NCI-H2081 (cell line): Measurements from ENCODE around the gene CROCC2.

ENCODE experiments used
- DNase-seq, 2 experiments: peaks; one replicate each; lab custom pipeline; 2025; lab: John Stamatoyannopoulos, UW

Gene CROCC2

DNA sequence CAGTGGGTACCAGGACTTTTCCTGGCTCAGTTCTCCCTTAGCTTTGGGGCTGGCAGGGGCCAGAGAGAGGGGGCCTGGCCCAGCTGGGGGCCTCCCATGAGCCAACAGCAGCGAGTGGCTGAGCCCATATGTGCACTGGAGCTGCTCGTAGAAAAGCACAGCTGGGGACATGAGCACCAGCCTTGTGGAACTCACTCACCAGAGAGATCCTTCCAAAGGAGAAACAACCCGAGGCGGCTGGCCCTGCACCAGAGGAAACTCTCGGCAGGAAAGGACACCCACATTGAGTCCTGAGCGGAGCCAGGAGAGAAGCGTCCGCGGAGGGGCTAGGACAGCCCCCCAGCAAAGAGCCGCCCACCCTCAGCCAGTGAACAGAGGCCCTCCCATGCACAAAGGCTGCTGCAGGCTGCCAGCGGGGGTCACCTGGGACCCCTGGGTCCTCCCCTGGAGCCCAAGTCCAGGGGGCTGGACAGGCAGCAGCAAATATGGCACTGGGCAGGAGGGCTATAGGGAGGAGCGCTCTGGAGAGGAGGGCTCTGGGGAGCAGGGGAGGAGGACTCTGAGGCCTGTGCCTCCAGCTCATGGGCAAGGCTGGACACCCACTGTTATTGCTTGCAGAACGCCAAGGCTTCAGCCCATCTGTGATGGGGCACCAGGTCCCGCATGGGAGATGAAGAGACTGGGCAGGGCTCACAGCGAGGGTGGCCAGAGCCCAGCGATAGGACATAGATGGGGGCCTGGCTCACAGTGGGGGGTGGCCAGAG is 50.2 kb downstream of the CROCC2 start:
- DNase-seq = no peak

DNA sequence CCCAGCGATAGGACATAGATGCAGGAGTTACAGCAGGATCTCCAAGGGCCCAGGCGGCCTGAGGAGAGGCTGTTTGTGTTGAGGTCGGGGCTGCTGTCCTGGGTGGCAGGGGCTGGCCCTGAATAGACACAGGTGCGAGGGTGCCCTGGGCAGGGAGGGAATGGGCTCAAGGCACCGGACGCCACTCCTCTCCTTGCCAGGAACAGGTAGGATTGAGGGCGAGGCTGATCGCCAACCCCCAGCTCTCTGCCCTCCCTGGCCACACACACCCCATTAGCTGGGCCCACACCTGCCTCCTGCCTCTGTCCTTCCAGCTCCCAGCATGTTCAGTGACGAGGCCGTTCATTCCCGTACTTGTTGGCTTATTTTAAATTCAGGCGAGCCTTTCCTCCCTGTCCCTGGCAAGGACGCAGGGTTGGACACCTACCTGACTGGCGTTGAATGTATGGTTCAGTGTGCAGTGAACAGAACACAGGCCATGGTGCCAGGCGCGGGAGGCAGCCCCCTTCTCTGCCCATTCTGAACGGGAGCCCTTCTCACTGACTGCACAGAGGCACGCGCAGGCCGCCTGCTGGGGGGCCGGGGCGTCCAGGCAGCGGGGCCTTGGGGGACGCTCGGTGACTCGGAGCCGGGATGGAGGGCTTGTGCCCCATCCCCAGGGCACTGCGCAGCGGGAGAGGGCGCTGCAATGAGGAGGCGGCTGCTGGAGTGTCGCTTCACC is 51.0 kb downstream of the CROCC2 start:
- DNase-seq = no peak

DNA sequence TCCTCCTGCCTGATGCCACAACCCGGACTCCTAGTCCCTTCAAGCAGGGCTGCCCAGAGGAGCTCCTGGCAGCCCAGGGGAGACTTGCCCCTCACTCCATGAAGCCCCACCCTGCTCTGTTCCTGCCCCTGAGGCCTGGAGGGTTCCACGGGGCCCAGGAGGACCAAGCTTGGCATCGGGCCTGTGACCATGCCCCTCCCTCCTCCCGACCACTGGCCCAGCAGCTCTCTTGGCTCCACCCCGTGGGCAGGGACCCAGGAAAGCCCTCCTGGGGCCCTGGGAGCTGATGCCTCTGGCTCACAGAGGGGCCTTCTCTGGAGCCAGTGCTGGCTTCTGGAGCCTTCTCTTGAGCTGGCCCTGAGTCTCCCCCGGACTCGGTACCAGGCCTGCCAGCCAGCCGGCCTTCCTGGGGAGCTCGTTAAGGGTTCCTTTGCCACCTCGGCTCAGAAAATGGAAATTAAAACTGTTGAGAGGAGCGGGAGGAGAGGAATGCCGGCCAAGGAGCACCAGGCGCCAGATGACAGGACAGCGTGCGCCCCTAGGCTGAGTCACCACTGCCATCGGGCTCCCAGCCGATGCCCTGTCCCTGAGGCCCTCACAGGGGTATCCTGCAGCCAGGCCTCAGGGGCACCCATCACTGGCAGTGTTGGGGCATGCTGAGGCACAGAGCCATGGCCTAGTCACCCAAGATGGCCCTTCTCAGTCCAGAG is 51.7 kb downstream of the CROCC2 start:
- DNase-seq = peak in 1 of 2 experiments; percentile 16

DNA sequence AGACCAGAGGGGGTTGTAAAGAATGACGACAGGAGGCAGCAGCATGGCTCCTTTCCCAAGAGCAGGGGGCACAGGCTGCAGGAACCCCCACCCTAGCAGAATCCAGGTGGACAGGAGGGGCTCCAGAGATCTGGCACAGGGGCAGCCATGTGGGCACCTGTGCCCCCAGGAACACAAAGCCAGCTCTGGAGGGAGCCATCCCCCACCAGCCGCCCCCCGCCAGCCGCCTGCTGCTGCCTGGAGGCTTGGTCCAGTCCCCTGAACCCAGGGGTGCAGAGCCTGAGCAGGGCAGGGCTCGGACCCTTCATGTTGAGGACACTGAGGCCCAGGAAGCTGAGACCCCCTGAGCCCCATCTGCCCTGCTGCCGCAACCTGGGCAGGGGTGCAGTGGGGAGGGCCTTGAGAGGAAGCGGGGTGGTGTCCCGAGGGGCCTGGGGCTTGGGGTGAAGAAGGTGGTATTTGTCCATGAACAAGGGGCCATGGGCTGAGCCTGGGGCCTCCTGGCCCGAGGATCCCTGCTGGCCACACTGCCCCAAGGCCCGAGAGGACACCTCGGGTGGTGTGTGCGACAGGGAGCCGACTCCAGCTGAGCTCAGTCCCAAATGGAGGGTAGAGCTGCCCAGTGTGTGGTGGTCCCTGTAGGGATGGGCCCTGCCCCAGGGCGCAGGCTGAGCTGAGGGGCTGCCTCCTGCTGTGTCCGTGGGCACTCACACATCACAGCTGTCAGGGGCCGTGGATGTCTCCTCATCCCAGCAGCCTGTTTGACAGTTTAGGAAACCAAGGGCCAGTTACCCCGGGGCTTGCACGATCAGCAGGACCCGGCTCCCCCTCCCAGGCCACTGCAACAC is 52.5 kb downstream of the CROCC2 start:
- no peak for DNase-seq

DNA sequence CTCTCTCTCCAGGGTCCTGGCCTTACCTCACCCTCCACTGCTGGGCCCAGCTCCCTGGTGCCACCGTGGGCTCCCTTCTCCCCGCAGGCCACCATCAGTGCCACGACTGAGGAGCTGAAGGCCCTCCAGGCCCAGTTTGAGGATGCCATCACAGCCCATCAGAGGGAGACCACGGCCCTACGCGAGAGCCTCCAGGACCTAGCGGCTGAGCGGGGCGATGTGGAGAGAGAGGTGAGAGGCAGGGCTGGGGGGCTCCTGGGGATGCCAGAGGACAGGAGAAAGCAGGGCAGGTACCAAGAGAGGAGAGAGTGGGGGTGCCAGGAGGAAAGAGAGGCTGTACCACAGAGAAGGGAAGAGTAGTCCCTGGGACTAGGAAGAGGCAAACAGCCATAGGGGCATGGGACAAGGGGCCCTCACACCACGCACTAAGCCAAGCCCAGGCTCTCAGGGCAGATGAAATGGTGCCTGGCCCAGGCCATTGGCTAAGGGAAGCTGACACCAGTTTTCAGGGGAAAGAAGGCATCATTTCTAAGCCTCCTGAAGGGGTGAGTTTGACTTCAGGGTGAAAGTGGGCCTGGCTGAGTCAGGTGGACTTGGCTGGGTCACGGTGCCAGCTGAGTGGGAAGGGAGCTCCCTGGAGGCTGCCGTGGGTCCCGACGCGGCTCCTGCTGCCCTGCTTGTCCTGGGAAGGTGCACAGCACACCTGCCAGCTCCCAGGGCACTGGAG is 53.2 kb downstream of the CROCC2 start:
- no peak for DNase-seq

DNA sequence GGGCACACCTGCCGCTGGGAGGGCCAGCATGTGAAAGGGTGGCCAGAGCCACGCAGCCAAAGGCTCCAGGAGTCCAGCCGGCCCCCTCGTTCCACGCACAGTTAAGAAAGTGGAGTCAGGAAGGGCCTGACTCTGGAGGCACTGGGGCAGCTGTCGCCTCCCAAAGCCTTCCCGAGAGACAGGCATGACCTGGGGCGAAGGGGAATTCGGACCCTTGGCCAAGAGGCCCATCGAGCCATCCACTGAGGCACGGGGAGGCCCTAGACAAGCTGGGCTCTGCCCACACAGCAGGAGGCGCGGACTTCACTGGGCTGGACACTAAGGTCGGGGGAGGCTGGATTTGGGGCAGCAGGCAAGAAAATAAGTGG is 53.8 kb downstream of the CROCC2 start:
- DNase-seq = no peak

DNA sequence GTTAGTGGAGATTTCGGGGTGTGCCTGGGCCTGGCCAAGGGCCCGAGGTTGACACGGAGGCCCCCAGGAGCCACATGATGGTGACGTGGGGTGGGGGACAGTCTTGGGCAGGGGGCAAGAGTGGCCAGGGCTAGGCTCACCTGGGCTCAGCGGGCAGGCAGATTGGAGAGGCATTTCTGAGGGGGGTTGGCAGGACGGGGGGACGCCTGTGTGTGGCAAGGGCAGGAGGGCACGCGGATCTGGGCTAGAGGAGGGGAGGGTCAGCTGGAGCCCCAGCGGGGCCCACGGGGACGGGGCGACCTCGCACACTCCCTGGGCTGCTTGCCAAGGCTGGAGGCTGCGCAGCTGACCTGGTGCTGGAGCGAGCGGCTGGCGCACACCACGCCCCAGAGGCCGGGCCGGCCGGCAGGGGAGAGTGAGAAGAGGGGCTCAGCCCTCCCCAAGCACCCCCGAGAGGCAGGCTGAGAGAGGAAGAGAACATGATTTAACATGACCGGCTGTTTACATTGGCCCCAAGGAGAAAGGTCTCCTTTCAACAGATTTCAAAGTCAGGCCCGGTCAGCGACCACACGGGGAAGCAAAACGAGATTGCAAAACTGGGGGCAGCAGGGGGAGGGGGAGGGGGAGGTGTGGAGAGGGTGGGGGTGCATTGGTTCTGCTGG is 54.3 kb downstream of the CROCC2 start:
- DNase-seq = no peak

DNA sequence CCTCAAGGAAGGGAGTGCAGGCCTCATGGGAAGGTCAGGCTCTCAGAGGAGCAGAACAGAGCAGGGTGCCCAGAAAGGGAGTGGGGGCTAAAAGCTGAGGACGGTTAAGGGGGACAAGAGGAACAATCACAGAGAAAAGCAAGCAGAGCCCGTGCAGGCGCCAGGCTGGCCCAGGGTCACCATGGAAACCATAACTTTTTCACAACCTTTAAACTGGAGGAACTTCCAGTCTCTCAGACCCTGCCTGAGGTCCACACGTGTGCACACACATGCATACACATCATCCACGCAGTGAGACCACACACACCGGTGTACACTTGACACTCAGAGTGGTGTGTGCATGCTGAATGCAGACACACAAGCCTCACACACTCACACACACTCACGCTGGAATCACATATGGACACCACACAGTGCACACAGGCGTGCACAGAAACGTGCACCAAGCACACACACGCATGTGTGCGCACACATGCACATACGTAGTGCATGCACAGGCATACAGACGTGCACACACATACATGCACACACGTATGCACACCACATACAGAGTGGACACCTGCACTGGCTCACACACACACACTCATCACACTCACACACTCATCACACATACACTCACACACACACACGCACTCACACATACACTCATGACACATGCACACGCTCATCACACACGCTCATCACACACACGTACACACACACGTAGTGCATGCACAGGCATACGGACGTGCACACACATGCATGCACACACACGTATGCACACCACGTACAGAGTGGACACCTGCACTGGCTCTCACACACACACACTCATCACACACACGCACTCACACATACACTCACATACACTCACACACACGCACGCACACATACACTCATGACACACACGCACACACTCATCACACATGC is 55.1 kb downstream of the CROCC2 start:
- no peak for DNase-seq

DNA sequence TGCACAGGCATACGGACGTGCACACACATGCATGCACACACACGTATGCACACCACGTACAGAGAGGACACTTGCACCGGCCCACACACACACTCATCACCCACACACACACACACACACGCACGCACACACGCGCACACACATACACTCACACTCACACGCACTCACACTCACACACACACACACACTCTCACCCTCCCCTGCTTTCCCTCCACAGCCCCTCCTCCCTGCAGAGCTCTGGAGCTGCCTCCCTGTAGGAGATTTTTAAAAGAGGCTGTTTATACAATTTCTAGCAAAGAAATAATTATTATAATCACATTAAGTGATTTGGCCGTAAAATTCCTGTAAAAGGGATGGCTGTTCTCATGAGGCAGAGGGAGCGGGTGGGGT is 55.8 kb downstream of the CROCC2 start:
- no peak for DNase-seq

DNA sequence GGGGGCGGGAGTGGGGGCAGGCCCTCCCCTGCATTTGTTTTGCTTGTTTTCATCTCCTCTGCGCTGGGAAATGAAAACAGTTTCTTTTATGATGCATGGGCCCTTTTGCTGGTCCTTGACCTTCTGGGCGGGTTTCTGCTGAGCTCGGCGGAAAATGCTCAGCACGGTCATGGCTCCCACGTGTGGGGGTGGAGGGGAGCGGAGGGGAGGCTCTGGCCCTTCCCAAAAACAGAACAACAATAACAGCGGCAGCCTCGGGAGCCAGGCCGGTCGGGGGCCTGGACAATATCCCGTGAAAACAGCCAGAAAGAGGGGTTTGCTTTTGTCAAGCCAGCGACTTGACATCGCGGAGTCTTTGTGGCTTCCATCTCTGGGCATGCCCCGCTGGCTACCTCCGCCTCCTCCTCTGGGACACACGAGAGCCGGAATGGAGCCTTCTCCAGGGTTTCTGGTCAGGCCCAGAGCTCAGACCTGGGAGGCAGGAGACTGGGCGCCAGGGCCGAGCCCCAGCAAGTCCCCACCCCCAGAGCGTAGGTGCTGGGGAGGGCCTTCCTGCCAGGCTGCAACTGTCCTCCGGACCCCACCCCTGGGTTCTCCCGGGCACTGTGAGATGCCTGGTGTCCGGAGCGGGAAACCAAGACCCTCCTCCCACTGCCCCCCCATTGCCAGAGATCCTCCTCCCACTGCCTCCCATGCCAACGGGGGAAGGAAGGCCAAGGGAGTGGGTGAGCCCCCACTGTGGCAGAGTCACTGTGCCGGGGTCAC is 56.3 kb downstream of the CROCC2 start:
- no peak for DNase-seq

DNA sequence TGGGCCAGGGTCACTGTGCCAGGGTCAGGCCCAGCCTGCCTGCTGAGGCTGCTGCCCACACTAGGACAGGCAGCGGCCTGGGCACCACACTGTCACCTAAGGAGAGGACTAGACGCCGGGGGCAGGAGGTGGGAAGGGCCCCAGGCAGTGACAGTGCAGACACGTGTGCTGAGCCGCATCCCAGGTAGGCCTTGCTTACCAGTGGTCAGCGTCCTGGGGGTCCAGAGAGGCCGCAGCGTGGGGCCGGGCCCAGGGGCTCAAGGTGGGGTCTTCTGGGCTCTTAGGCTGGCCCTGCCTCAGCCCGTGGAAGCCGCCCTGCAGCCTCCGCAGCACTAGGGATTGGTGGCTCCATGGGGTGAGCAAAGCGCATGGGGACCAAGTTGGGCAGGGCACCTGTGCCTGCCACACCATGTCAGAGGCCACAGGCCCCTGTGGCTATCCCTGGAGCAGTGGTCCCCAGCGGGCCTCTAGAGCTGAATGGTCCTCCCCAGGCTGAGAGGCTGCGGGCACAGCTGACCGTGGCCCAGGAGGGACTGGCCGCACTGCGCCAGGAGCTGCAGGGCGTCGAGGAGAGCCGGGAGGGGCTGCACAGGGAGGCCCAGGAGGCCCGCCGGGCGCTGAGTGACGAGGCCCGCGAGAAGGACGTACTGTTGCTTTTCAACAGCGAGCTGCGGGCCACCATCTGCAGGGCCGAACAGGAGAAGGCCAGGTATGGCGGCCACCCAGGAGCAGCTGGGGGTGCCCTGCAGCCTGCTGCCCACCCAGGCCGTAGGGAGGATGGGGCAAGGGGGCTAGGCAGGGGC is 57.1 kb downstream of the CROCC2 start:
- DNase-seq = no peak

DNA sequence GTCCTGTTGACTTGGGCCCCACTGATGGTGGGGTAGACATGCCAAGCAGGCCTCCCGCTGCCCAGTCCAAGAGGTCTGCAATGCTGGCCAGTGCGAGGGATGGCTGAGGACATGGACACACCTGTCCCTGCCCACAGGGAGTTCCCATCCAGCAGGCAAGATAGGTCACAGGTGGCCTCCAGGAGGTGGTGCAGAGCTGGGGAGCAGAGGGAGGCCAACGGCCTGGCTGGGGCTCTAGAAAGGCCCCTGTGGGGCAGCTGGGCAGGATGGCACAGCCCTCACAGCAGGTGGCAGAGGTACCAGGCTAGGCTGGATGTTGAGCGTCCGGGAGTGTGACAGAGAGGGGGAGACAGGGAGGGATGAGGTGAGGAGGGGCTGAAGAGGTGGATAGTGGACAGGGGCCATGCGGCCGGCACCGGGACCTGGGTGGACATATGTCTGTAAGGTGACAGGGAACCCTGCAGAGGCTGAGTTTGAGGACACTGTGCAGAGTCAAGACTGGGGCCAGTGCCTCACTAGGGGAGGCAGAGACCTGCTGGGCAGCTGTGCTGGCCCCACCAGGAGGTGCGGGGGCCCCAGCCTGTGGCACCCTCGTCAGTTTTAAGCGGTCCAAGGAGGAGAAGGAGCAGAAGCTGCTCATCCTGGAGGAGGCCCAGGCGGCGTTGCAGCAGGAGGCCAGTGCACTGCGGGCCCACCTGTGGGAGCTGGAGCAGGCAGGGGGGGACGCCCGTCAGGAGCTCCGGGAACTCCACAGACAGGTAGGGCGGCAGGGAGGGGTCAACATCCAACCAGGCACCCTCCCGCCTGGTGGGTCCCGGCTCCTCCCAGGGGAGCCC is 58.0 kb downstream of the CROCC2 start:
- DNase-seq = no peak

DNA sequence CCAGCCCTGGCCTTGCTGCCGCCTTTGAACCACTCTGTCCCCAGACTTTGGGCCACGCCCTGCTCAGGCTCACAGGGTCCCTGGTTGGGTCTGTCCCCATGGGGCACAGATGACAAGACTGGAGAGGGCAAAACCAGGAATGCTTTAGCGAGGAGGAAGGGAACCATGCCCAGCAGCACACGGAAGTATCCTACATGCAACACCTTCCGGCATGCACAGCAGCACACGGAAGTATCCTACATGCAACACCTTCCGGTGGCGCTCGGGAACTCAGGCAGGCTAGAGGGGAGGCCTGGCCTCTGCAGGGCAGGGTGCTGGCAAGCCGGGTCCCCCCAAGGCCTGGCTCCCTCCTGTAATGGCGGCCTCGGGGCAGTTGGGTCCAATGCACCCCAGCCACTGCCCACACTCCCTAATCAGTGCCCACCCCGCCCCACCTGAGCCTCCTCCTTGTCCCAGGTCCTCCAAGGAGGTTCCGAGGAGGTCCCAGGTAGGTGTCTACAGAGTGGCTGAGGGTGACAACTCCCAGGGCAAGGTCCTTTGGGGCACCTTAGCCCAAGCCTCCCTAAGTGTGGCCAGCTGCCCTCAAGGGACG is 58.7 kb downstream of the CROCC2 start:
- DNase-seq = no peak

DNA sequence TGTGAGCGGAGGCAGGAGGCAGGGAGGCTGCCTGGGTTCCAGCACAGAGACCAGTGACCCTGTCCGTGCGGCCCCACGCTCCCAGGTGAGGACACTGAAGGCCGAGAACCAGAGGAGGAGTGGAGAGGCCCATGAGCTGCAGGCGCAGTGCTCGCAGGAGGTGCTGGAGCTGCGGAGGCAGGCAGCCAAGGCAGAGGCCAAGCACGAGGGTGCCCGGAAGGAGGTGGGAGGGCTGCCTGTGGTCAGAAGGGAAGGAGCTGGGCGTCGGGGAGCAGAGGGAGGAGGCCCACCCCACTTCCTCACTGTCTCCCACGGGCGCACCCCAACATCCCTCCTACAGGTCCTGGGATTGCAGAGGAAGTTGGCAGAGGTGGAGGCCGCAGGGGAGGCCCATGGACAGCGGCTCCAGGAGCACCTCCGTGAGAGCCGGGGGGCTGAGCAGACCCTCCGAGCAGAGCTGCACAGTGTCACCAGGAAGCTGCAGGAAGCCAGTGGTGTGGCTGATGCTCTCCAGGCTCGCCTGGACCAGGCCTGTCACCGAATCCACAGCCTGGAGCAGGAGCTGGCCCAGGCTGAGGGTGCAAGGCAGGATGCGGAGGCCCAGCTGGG is 59.3 kb downstream of the CROCC2 start:
- peak in 1 of 2 experiments; percentile 15 for DNase-seq

DNA sequence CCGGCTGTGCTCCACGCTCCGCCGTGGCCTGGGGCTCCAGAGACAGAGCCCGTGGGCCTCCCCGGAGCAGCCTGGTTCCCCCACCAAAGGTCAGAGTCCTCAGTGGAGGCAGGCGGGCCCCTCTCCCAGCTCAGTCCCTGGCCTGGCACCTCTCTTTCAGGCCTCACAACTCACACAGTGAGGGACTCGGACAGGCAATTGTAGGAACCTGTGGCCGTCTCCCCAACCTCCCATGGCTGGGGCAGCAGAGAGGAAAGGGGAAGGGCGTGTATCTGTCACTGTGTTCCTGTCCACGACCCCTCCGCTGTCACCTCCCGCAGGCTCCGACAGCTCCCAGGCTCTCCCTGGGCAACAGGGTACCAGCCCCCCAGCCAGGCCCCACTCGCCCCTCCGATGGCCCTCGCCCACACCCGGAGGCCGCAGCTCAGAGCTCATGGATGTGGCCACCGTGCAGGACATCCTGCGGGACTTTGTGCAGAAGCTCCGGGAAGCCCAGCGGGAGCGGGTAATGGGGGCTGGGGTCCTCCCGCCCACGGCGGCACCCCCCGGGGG is 59.8 kb downstream of the CROCC2 start:
- no peak for DNase-seq

DNA sequence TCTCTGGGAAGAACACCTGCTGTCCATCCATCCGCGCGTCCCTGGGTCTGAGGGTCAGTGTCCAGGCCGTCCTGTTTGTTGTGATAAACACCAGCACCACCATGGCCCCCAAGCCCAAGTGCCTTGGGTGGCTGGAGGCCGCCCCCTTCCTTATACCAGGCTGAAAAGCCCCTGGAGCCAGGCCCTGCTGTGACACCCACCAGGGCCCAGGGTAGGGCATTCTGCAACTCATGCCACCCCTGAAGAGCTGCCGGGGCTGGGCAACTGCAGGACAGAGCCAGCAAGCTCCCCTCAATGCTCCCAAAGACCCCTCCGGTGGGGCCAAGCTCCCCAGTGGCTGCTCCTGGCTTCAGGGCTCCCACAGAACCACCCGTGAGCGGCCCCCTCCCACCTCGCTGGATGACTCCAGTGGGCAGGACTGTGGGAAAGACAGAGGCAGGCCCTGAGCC is 60.3 kb downstream of the CROCC2 start:
- no peak for DNase-seq
